IMR-90 (cell line): ENCODE results near the gene RELCH.

ENCODE experiments used
- CTCF ChIP-seq: conservative IDR thresholded peaks from 2 replicates; pipeline ENCODE4 v1.5.1; 2012; ENCODE audit warnings: mild to moderate bottlenecking, low read depth, low read length, improper control_type of control experiment
- ELK1 ChIP-seq: fragments of 150-350 bp; IDR thresholded peaks from 2 replicates; pipeline ENCODE4 v1.6.1; 2016; ENCODE audit warnings: low read depth, mild to moderate bottlenecking, low read length, moderate library complexity, borderline replicate concordance
- MAFK ChIP-seq: IDR thresholded peaks from 2 replicates; pipeline ENCODE4 v1.6.1; 2012; ENCODE audit warnings: low read depth, low read length, improper control_type of control experiment
- MXI1 ChIP-seq: IDR thresholded peaks from 2 replicates; pipeline ENCODE4 v1.6.1; 2012; ENCODE audit warnings: low read depth, mild to moderate bottlenecking, low read length, moderate library complexity, borderline replicate concordance
- POLR2A ChIP-seq: IDR thresholded peaks from 2 replicates; pipeline ENCODE4 v1.6.1; 2012; ENCODE audit warnings: mild to moderate bottlenecking, low read depth, low read length
- RFX5 ChIP-seq: IDR thresholded peaks from 2 replicates; pipeline ENCODE4 v1.8.0; 2012; ENCODE audit warnings: low read depth, mild to moderate bottlenecking, low read length, moderate library complexity
- SMC3 ChIP-seq: fragments of 150-350 bp; IDR thresholded peaks from 2 replicates; pipeline ENCODE4 v1.6.1; 2016; ENCODE audit warnings: low read depth, mild to moderate bottlenecking, antibody characterized with exemption, low read length, moderate library complexity
- TF ChIP-seq, protein P1 (sequence below): fragments of 150-350 bp; IDR thresholded peaks from 2 replicates; pipeline ENCODE4 v1.6.1; 2017; ENCODE audit warnings: mild to moderate bottlenecking, antibody characterized with exemption, low read length, low read depth

DNA sequence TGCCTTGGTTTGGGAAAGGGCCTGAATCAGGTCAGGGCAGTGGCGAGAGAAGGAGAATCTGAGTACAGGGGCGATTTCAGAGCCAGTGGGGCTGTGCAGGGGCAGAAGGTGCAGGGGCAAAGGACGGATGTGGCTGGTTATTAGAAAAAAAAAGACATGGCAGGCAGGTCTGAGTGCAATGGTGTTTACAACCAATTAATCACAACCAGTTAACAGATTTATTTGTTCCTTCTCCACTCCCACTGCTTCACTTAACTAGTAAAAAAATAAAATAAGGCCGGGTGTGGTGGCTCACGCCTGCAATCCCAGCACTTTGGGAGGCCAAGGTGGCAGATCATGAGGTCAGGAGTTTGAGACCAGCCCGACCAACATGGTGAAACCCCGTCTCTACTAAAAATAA lies 143.6 kb downstream of the RELCH start:
- TF ChIP-seq POLR2A = no peak
- TF ChIP-seq CTCF = no peak
- no peak for TF ChIP-seq MAFK
- no peak for TF ChIP-seq SMC3
- TF ChIP-seq ELK1 = no peak
- TF ChIP-seq, protein P1, sequence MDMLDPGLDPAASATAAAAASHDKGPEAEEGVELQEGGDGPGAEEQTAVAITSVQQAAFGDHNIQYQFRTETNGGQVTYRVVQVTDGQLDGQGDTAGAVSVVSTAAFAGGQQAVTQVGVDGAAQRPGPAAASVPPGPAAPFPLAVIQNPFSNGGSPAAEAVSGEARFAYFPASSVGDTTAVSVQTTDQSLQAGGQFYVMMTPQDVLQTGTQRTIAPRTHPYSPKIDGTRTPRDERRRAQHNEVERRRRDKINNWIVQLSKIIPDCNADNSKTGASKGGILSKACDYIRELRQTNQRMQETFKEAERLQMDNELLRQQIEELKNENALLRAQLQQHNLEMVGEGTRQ = no peak
- no peak for TF ChIP-seq RFX5
- TF ChIP-seq MXI1 = no peak
